ENCODE measurements around the gene TRIM33. TPM values are rescaled to one million over a fixed set of nuclear protein-coding genes. Genes with fewer than 3 reads are reported as not detected.

The TRIM33 gene
- 74.3 TPM for total RNA-seq

DNA sequence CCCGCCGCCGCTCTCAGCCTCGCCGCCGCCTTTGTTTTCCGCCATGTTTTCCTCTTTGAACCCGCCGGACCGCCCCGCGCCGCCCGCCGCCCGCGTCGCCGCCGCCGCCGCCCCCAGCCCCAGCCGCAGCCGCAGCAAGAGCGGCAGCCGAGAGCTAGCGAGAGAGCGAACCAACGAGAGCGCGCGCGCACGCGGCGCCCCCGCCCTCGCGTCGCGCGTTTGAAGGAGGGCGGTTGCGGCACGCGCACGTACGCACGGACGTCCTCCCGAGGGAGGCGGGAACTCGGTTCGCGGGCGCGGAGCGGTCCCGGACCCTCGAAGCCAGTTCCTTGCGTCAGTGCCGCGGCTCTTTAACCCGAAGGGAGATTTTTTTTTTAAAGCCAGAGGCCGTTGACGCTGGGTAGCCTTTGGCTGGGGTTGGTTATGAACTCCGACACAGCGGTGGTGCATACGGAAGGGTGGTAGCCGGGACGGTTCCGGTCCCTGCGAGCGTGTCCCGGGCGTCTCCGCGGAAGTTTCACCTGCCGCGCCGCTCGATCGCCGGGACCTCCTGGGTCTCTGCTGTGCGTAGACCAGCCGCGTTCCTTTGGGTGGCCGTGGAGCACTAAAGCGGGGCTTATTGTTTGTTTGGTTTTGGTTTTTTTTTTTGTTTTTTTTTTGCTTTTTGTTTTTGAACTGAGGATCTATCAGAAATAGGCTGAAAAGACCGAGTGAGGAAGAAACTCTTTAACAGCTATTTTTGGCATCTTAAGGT, at the start of gene TRIM33:
TRIM33 (minus strand) TSS at position 172 of the 754 bp plus-strand sequence; CDS start at position 45, 127 bp downstream.

Small RNA genes lying within 50 kb of the gene (small RNA-seq; reads per million reads assigned to genes)
- gene RF00019: not detected

Other genes starting within 250 kb of the TRIM33 start
- 55.6 TPM for gene BCAS2, start 70.4 kb upstream of the TRIM33 start, total RNA-seq
- gene DENND2C, start 158.8 kb upstream of the TRIM33 start, total RNA-seq: 2.5 TPM
- not detected for gene AMPD1, start 184.3 kb upstream of the TRIM33 start, total RNA-seq
- gene NRAS, start 205.6 kb upstream of the TRIM33 start, total RNA-seq: 81.0 TPM
- 522 TPM for gene CSDE1, start 246.8 kb upstream of the TRIM33 start, total RNA-seq